ENCODE results near the gene GOLGA3. TPM values are rescaled to one million over a fixed set of nuclear protein-coding genes. Genes with fewer than 3 reads are reported as not detected.

GOLGA3 gene
- total and polyA plus RNA-seq, 2 experiments from 2014 or later = 10.3 to 57.8 TPM

DNA sequence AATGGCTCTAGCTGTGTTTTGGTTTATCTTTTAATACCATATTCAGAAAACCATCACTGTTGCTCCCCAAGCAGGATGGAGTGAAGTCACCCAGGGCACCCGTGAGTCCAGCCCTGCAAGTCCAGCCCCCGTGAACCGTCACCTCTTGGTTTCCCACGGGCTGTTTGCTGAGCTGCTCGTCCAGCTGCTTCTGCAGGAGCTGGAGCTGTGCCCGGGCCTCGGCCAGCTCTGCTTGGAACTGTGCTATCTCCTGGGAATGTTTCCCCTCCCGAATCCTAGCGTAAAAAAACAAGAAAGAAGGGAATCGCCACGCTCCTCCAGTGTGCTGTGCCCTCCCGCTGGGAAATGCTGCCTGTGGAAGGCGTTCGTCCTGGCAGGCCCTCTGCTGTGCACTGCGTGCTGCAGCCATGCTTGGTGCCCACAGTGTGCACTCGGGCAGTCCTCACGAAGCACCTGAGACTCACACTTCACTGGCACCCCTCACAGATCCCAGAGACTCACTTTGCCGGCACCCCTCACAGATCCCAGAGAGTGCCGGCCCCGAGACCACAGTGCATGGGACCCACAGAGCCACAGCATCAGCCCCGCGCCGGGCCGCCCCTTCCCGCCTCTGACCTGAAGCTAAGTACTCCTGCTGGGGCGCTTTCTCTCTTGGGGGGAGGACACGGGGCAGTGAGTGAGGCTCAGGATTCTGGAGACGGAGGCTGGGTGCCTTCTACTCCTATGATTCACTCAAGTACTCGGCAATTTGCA, 51.7 kb downstream of the GOLGA3 start:
- DNase-seq (ENCODE audit: low spot score) (no peak), ATAC-seq (no peak)
- Histone ChIP-seq H3K4me2 (no peak overlapping the region), H3K27ac (ENCODE audit: low read depth) (no peak overlapping the region), H3K36me3 (ENCODE audit: insufficient read depth) (peaks cover 20% of the 10 kb centered on the region), H3K79me2 (replicated peaks; ENCODE audit: insufficient read depth) (no peaks in the 10 kb centered on the region), H2AFZ (no peak overlapping the region), H3K4me3 (no peak overlapping the region), H4K20me1 (replicated peaks; ENCODE audit: insufficient read depth) (no peaks in the 10 kb centered on the region), H3K9me2 (ENCODE audit: insufficient read depth) (no peaks in the 10 kb centered on the region), H3F3A (replicated peaks; ENCODE audit: low read depth) (peaks cover 4% of the 10 kb centered on the region; the same call in 1 of the 2 replicates), H3K27me3 (ENCODE audit: insufficient read depth) (no peaks in the 10 kb centered on the region), H3K4me1 (ENCODE audit: insufficient read depth) (no peaks in the 10 kb centered on the region)
- no peak overlapping the region for H3K4me3 Mint-ChIP-seq
- no peak for TF ChIP-seq EZH2 (IDR thresholded peaks at IDR 0.05; ENCODE audit: low read depth, unreplicated experiment)
- TF ChIP-seq ZNF114 (CRISPR knock-in tag; IDR thresholded peaks at IDR 0.05) = no peak
- TF ChIP-seq, protein P1, sequence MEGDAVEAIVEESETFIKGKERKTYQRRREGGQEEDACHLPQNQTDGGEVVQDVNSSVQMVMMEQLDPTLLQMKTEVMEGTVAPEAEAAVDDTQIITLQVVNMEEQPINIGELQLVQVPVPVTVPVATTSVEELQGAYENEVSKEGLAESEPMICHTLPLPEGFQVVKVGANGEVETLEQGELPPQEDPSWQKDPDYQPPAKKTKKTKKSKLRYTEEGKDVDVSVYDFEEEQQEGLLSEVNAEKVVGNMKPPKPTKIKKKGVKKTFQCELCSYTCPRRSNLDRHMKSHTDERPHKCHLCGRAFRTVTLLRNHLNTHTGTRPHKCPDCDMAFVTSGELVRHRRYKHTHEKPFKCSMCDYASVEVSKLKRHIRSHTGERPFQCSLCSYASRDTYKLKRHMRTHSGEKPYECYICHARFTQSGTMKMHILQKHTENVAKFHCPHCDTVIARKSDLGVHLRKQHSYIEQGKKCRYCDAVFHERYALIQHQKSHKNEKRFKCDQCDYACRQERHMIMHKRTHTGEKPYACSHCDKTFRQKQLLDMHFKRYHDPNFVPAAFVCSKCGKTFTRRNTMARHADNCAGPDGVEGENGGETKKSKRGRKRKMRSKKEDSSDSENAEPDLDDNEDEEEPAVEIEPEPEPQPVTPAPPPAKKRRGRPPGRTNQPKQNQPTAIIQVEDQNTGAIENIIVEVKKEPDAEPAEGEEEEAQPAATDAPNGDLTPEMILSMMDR (conservative IDR thresholded peaks at IDR 0.05; ENCODE audit: low read depth in 2 of 2) = no peak
- no peak for TF ChIP-seq NANOG (IDR thresholded peaks at IDR 0.05; ENCODE audit: borderline replicate concordance)
- no peak for TF ChIP-seq STAT1 (IDR thresholded peaks at IDR 0.05; ENCODE audit: unreplicated experiment)
- TF ChIP-seq, protein P2, sequence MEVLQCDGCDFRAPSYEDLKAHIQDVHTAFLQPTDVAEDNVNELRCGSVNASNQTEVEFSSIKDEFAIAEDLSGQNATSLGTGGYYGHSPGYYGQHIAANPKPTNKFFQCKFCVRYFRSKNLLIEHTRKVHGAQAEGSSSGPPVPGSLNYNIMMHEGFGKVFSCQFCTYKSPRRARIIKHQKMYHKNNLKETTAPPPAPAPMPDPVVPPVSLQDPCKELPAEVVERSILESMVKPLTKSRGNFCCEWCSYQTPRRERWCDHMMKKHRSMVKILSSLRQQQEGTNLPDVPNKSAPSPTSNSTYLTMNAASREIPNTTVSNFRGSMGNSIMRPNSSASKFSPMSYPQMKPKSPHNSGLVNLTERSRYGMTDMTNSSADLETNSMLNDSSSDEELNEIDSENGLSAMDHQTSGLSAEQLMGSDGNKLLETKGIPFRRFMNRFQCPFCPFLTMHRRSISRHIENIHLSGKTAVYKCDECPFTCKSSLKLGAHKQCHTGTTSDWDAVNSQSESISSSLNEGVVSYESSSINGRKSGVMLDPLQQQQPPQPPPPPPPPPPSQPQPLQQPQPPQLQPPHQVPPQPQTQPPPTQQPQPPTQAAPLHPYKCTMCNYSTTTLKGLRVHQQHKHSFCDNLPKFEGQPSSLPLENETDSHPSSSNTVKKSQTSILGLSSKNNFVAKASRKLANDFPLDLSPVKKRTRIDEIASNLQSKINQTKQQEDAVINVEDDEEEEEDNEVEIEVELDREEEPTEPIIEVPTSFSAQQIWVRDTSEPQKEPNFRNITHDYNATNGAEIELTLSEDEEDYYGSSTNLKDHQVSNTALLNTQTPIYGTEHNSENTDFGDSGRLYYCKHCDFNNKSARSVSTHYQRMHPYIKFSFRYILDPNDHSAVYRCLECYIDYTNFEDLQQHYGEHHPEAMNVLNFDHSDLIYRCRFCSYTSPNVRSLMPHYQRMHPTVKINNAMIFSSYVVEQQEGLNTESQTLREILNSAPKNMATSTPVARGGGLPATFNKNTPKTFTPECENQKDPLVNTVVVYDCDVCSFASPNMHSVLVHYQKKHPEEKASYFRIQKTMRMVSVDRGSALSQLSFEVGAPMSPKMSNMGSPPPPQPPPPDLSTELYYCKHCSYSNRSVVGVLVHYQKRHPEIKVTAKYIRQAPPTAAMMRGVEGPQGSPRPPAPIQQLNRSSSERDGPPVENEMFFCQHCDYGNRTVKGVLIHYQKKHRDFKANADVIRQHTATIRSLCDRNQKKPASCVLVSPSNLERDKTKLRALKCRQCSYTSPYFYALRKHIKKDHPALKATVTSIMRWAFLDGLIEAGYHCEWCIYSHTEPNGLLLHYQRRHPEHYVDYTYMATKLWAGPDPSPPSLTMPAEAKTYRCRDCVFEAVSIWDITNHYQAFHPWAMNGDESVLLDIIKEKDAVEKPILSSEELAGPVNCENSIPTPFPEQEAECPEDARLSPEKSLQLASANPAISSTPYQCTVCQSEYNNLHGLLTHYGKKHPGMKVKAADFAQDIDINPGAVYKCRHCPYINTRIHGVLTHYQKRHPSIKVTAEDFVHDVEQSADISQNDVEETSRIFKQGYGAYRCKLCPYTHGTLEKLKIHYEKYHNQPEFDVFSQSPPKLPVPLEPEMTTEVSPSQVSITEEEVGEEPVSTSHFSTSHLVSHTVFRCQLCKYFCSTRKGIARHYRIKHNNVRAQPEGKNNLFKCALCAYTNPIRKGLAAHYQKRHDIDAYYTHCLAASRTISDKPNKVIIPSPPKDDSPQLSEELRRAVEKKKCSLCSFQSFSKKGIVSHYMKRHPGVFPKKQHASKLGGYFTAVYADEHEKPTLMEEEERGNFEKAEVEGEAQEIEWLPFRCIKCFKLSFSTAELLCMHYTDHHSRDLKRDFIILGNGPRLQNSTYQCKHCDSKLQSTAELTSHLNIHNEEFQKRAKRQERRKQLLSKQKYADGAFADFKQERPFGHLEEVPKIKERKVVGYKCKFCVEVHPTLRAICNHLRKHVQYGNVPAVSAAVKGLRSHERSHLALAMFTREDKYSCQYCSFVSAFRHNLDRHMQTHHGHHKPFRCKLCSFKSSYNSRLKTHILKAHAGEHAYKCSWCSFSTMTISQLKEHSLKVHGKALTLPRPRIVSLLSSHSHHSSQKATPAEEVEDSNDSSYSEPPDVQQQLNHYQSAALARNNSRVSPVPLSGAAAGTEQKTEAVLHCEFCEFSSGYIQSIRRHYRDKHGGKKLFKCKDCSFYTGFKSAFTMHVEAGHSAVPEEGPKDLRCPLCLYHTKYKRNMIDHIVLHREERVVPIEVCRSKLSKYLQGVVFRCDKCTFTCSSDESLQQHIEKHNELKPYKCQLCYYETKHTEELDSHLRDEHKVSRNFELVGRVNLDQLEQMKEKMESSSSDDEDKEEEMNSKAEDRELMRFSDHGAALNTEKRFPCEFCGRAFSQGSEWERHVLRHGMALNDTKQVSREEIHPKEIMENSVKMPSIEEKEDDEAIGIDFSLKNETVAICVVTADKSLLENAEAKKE (CRISPR knock-in tag; IDR thresholded peaks at IDR 0.05) = no peak
- no peak for TF ChIP-seq CREB1 (CRISPR knock-in tag; IDR thresholded peaks at IDR 0.05; ENCODE audit: low read depth)
- no peak for TF ChIP-seq ZNF331 (CRISPR knock-in tag; IDR thresholded peaks at IDR 0.05; ENCODE audit: low read depth)
- TF ChIP-seq, protein P3, sequence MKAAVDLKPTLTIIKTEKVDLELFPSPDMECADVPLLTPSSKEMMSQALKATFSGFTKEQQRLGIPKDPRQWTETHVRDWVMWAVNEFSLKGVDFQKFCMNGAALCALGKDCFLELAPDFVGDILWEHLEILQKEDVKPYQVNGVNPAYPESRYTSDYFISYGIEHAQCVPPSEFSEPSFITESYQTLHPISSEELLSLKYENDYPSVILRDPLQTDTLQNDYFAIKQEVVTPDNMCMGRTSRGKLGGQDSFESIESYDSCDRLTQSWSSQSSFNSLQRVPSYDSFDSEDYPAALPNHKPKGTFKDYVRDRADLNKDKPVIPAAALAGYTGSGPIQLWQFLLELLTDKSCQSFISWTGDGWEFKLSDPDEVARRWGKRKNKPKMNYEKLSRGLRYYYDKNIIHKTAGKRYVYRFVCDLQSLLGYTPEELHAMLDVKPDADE (IDR thresholded peaks at IDR 0.05) = no peak
- TF ChIP-seq, protein P4, sequence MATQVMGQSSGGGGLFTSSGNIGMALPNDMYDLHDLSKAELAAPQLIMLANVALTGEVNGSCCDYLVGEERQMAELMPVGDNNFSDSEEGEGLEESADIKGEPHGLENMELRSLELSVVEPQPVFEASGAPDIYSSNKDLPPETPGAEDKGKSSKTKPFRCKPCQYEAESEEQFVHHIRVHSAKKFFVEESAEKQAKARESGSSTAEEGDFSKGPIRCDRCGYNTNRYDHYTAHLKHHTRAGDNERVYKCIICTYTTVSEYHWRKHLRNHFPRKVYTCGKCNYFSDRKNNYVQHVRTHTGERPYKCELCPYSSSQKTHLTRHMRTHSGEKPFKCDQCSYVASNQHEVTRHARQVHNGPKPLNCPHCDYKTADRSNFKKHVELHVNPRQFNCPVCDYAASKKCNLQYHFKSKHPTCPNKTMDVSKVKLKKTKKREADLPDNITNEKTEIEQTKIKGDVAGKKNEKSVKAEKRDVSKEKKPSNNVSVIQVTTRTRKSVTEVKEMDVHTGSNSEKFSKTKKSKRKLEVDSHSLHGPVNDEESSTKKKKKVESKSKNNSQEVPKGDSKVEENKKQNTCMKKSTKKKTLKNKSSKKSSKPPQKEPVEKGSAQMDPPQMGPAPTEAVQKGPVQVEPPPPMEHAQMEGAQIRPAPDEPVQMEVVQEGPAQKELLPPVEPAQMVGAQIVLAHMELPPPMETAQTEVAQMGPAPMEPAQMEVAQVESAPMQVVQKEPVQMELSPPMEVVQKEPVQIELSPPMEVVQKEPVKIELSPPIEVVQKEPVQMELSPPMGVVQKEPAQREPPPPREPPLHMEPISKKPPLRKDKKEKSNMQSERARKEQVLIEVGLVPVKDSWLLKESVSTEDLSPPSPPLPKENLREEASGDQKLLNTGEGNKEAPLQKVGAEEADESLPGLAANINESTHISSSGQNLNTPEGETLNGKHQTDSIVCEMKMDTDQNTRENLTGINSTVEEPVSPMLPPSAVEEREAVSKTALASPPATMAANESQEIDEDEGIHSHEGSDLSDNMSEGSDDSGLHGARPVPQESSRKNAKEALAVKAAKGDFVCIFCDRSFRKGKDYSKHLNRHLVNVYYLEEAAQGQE (IDR thresholded peaks at IDR 0.05; ENCODE audit: unreplicated experiment) = no peak
- TF ChIP-seq EZH2phosphoT487 (IDR thresholded peaks at IDR 0.05; ENCODE audit: unreplicated experiment) = no peak
- TF ChIP-seq JUNB (IDR thresholded peaks at IDR 0.05; ENCODE audit: unreplicated experiment) = no peak
- no peaks in the 10 kb centered on the region for H3K4me1 Mint-ChIP-seq
- no peaks in the 10 kb centered on the region for H3K9me3 Mint-ChIP-seq
- peaks cover 52% of the 10 kb centered on the region for H3K36me3 Mint-ChIP-seq (ENCODE audit: low read depth)
- H3K27me3 Mint-ChIP-seq (ENCODE audit: insufficient read depth, low read depth, poor library complexity) = peaks cover 11% of the 10 kb centered on the region
- no peak overlapping the region for H3K27ac Mint-ChIP-seq

All from GM23338 (cell line).